WTC11 (cell line): ENCODE measurements around the gene ZNF217. TPM values are rescaled to one million over a fixed set of nuclear protein-coding genes. Genes with fewer than 3 reads are reported as not detected.
"Not testable (repeated sequence)": the region's sequence is repeated elsewhere in the genome, so short reads cannot be mapped to it uniquely, and the experiment has no call there.

Experiments used
- ATAC-seq: fragments of 200-7000 bp; cut with Tn5 transposase; 2 replicates; pipeline ENCODE4 v1.10.0; 2021; ENCODE audit warnings: mild to moderate bottlenecking, moderate library complexity
- CTCF ChIA-PET: fragments of 300-600 bp; sonication (Branson Sonifier 250); formaldehyde crosslinking; loops from one replicate; lab custom pipeline; 2021; ENCODE audit warnings: antibody characterized with exemption; lab: Charles Lee
- POLR2A ChIA-PET: fragments of 350-600 bp; sonication (Branson Sonifier 250); formaldehyde crosslinking; loops from one replicate; lab custom pipeline; 2021; ENCODE audit warnings: antibody characterized with exemption; lab: Charles Lee
- DNase-seq: peaks from one replicate; pipeline ENCODE4 v3.0.0; 2021; ENCODE audit warnings: low spot score
- H3K27ac Mint-ChIP-seq: 2 replicates; pipeline ENCODE4 v1.8.0; 2021; ENCODE audit warnings: mixed read lengths
- H3K27me3 Mint-ChIP-seq: 2 replicates; pipeline ENCODE4 v1.8.0; 2021; ENCODE audit warnings: low read depth, mild to moderate bottlenecking, moderate library complexity, mixed read lengths
- H3K36me3 Mint-ChIP-seq: 2 replicates; pipeline ENCODE4 v1.8.0; 2021; ENCODE audit warnings: mixed read lengths
- H3K4me1 Mint-ChIP-seq: 2 replicates; pipeline ENCODE4 v1.8.0; 2022; ENCODE audit warnings: mixed read lengths
- H3K4me3 Mint-ChIP-seq: 2 replicates; pipeline ENCODE4 v1.8.0; 2021; ENCODE audit warnings: mild to moderate bottlenecking, moderate library complexity, mixed read lengths
- H3K9me3 Mint-ChIP-seq: 2 replicates; pipeline ENCODE4 v1.8.0; 2021; ENCODE audit warnings: mixed read lengths
- RORB ChIP-seq: fragments of 250-450 bp; sonication (Bioruptor Pico); IDR thresholded peaks from 2 replicates; pipeline ENCODE4 v1.9.0; 2021; ENCODE audit warnings: mild to moderate bottlenecking
- ZNF121 ChIP-seq: sonication (generic); formaldehyde crosslinking; IDR thresholded peaks from 2 replicates; pipeline ENCODE4 v1.8.0; 2023; ENCODE audit warnings: missing genetic modification reagents
- ZNF423 ChIP-seq: fragments of 250-450 bp; sonication (Bioruptor Pico); IDR thresholded peaks from 2 replicates; pipeline ENCODE4 v2.1.2; 2022; ENCODE audit warnings: mild to moderate bottlenecking, moderate library complexity
- total RNA-seq: library from RNA; stranded (reverse); gene quantifications from 3 replicates; pipeline ENCODE4 v1.2.3, GENCODE V29; 2021
- TF ChIP-seq, protein P1 (sequence below): sonication (generic); formaldehyde crosslinking; IDR thresholded peaks from 2 replicates; pipeline ENCODE4 v1.8.0; 2022; ENCODE audit warnings: mild to moderate bottlenecking, missing genetic modification reagents
- TF ChIP-seq, protein P2 (sequence below): fragments of 250-450 bp; sonication (Bioruptor Pico); IDR thresholded peaks from 2 replicates; pipeline ENCODE4 v1.9.0; 2021; ENCODE audit warnings: mild to moderate bottlenecking

Gene ZNF217
- total RNA-seq, 1 experiment from 2014 or later, result 75.6 TPM

DNA sequence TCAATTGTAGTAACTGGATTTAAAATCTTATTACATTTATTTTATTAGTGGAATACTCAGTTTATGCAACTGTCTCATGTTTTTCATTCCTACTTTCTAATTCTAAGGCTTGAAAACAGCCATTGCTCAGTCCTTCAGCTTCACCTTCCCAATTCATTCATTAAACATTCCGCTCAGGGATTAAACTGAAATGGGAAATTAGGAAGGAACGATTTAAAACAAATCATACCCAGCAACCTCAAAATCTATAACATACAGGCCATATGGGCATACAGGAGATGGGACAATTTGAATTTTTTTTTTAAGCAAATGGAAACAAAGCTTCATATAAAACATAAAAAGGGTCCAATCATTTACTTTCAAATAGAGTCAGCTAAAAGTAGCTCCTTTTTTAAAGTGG, 3.5 kb downstream of the ZNF217 start:
- H3K27me3 Mint-ChIP-seq, result not testable (repeated sequence)
- POLR2A ChIA-PET, result interaction anchor here (0.7 to 0.8 kb wide), 2 partner anchors 147 to 275 kb away, joined by 3 to 5 read pairs; no protein-coding TSS in a partner anchor

DNA sequence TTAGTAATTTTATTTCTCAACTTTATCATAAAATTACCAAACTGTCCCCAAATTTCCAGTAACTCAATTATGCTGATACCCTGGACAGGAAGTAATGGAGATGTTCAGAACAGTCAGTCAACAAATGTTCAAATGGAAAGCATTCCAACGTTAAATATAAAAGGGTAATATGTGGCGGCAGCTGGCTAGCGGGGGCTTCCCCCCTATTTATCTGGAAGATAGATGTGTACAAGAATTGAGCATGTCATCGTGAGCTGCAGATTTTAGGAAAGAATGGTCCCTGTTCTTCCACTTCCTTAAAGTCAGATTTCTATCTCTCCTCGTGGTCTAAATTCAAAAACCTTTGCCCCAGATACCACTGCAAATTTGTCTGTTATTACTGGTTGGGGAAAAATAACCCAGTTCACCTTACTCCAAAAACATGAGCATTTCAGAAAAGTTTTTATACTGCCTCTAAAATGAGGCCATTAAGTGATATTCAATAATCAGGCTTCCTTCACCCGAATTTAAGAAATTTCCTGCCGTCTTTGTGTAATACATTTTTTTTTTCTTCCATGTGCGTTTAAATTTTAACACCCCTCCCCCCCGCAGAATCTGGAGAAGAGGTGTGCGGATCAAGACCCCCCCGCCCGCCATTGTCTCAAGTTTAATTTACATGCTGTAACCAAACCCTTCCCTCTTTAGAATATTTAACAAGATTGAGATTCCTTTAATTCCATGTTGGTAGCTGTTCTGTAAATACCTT, 4.1 kb downstream of the ZNF217 start:
- not testable (repeated sequence) for ATAC-seq
- DNase-seq, result peak; percentile 48

More for the DNA sequence above, 3.5 kb downstream of the ZNF217 start:
- not testable (repeated sequence) for DNase-seq, H3K36me3 Mint-ChIP-seq, H3K9me3 Mint-ChIP-seq, ATAC-seq
- peak overlapping the region; percentile 91 for H3K4me3 Mint-ChIP-seq
- H3K4me1 Mint-ChIP-seq, result peaks cover 62% of the 10 kb centered on the region
- peak overlapping the region; percentile 98 for H3K27ac Mint-ChIP-seq
- CTCF ChIA-PET, result interaction anchor here (0.6 kb wide), 1 partner anchor 87 kb away, joined by 3 read pairs; no protein-coding TSS in a partner anchor

DNA sequence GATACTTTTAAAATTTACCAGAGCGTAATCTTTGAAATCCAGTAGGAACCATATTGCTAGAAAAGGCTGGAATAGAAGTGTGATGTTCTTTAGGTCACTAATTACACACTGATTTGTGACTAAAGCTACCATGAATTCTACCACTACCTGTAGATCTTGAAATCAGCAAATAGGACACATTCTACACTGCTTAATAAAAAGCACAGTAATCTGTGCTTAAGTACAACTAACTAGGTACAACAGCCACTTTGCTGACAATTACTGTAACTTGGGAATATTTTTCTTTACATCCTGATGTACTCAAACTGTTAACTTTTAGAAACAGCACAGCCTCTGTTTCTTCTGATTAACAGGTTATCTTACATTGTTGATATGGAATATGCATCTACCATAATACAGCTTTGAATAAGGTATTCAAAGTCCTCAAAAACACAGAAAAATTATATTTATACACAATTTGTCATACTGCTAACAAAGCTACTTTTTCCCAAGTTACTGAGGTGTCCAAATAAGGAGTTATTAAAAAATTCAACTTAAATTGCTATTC, 6.4 kb downstream of the ZNF217 start:
- peak overlapping the region; percentile 96; the same call in 1 of the 2 replicates for H3K27ac Mint-ChIP-seq

More for the DNA sequence above, 4.1 kb downstream of the ZNF217 start:
- H3K27ac Mint-ChIP-seq, result peak overlapping the region; percentile 98
- H3K9me3 Mint-ChIP-seq, H3K27me3 Mint-ChIP-seq, H3K36me3 Mint-ChIP-seq: not testable (repeated sequence)
- H3K4me3 Mint-ChIP-seq, result peak overlapping the region; percentile 91
- H3K4me1 Mint-ChIP-seq, result peaks cover 66% of the 10 kb centered on the region
- ChIA-PET POLR2A (interaction anchor here (0.8 kb wide), 1 partner anchor 276 kb away, joined by 5 read pairs; no protein-coding TSS in a partner anchor), CTCF (interaction anchor here (0.6 kb wide), 1 partner anchor 88 kb away, joined by 3 read pairs; no protein-coding TSS in a partner anchor)

DNA sequence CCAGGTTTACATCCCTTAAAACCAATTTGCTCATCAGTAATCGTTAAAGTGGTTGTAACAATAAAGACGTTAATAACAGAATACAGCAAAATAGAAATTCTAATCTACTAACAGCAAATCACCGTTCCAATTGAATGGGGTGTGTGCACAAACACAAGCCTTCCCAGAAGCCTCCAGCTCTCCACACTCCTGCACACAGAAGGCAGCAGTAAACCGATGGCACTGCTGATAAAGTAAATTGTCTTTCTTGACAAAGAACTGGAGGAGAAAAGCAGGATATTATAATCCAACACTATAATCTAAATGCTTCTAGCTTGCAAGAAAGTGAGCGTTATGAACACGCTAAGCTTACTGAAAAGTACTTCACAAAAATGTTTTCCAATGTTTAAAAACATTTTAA, 7.0 kb downstream of the ZNF217 start:
- Mint-ChIP-seq H3K9me3 (no peaks in the 10 kb centered on the region), H3K4me3 (peak overlapping the region; percentile 35; the same call in 1 of the 2 replicates), H3K36me3 (peaks cover 14% of the 10 kb centered on the region), H3K27me3 (no peaks in the 10 kb centered on the region), H3K27ac (peak overlapping the region; percentile 96), H3K4me1 (peaks cover 88% of the 10 kb centered on the region)
- no peak for TF ChIP-seq ZNF423 (CRISPR knock-in tag)
- TF ChIP-seq, protein P1, sequence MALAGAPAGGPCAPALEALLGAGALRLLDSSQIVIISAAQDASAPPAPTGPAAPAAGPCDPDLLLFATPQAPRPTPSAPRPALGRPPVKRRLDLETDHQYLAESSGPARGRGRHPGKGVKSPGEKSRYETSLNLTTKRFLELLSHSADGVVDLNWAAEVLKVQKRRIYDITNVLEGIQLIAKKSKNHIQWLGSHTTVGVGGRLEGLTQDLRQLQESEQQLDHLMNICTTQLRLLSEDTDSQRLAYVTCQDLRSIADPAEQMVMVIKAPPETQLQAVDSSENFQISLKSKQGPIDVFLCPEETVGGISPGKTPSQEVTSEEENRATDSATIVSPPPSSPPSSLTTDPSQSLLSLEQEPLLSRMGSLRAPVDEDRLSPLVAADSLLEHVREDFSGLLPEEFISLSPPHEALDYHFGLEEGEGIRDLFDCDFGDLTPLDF, result no peak
- TF ChIP-seq, protein P2, sequence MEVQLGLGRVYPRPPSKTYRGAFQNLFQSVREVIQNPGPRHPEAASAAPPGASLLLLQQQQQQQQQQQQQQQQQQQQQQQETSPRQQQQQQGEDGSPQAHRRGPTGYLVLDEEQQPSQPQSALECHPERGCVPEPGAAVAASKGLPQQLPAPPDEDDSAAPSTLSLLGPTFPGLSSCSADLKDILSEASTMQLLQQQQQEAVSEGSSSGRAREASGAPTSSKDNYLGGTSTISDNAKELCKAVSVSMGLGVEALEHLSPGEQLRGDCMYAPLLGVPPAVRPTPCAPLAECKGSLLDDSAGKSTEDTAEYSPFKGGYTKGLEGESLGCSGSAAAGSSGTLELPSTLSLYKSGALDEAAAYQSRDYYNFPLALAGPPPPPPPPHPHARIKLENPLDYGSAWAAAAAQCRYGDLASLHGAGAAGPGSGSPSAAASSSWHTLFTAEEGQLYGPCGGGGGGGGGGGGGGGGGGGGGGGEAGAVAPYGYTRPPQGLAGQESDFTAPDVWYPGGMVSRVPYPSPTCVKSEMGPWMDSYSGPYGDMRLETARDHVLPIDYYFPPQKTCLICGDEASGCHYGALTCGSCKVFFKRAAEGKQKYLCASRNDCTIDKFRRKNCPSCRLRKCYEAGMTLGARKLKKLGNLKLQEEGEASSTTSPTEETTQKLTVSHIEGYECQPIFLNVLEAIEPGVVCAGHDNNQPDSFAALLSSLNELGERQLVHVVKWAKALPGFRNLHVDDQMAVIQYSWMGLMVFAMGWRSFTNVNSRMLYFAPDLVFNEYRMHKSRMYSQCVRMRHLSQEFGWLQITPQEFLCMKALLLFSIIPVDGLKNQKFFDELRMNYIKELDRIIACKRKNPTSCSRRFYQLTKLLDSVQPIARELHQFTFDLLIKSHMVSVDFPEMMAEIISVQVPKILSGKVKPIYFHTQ (CRISPR knock-in tag), result no peak
- no peak for TF ChIP-seq RORB
- no peak for TF ChIP-seq ZNF121 (CRISPR knock-in tag)
- POLR2A ChIA-PET, result no interaction called here
- no peak for DNase-seq
- CTCF ChIA-PET, result no interaction called here
- no peak for ATAC-seq

More for the DNA sequence above, 6.4 kb downstream of the ZNF217 start:
- H3K9me3 Mint-ChIP-seq, CTCF ChIA-PET, H3K36me3 Mint-ChIP-seq, POLR2A ChIA-PET, H3K4me3 Mint-ChIP-seq, DNase-seq, ATAC-seq, H3K27me3 Mint-ChIP-seq: not testable (repeated sequence)
- H3K4me1 Mint-ChIP-seq, result peaks cover 87% of the 10 kb centered on the region

DNA sequence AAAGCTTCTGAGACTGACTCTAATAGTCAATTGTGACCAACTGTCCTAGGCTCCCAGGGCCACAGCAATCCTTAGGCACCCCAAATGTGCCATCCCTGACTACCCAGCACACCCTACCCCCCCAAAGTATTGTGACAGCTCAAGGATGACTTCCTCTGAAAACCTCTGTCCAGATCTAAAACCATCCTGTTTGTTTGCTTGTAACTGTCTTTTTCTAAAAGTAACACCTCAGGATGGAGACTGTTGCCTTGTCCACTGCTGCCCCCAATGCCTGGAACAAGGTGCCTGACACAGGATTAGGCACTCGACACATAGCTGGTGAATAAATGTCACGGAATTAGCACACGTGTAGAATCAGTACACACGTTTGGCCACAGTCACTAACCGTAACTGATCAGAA, 7.7 kb downstream of the ZNF217 start:
- H3K27me3 Mint-ChIP-seq, DNase-seq, CTCF ChIA-PET, H3K9me3 Mint-ChIP-seq, POLR2A ChIA-PET, ATAC-seq: not testable (repeated sequence)
- H3K4me1 Mint-ChIP-seq, result peaks cover 82% of the 10 kb centered on the region
- H3K4me3 Mint-ChIP-seq, result peak overlapping the region; percentile 16
- H3K27ac Mint-ChIP-seq, result peak overlapping the region; percentile 96
- H3K36me3 Mint-ChIP-seq, result peaks cover 20% of the 10 kb centered on the region

DNA sequence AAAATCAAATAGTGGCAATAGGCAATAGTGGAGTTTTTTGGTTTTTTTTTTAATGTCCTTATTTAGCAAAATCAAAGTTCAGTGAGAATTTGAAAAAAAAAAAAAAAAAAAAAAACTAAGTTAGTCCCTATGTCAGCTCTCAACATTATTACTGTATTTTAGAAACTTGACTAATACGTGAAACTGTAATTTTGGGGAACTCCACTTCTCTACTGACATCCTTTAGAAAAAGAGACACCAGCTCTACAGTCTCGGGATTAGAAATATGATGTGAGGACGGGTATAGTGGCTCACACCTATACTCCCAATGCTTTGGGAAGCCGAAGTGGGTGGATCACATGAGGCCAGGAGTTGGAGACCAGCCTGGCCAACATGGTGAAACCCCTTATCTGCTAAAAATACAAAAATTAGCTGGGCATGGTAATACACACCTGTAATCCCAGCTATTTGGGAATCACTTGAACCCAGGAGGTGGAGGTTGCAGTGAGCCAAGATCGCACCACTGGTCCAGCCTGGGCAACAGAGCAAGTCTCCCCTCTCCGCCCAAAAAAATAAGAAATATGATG, 8.6 kb downstream of the ZNF217 start:
- Mint-ChIP-seq H3K4me3 (peak overlapping the region; percentile 22), H3K4me1 (peaks cover 84% of the 10 kb centered on the region), H3K36me3 (peaks cover 28% of the 10 kb centered on the region), H3K27ac (peak overlapping the region; percentile 96)
- POLR2A ChIA-PET, ATAC-seq, H3K27me3 Mint-ChIP-seq, DNase-seq, H3K9me3 Mint-ChIP-seq: not testable (repeated sequence)
- CTCF ChIA-PET, result interaction anchor here (1.0 kb wide), 1 partner anchor 355 kb away, joined by 5 read pairs; no protein-coding TSS in a partner anchor

DNA sequence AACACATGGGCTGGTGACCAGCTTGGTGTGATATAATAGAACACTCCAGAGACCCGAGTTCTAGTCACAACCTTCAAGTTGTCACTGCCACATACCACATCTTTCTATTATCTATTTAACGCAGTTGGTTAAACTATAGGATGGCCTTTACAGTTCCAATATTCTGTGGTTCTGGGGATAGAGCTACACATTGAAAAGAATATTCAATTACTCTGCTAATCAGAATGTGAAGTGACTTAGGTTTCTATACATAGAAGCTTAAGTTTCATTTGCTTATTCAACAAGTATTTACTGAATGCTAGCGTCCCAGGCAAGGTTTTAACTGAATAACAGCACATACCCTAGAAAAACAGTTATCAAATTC, 9.1 kb downstream of the ZNF217 start:
- Mint-ChIP-seq H3K4me1 (peaks cover 84% of the 10 kb centered on the region), H3K27ac (peak overlapping the region; percentile 87; the same call in 1 of the 2 replicates), H3K4me3 (peak overlapping the region; percentile 22; the same call in 1 of the 2 replicates), H3K36me3 (peaks cover 30% of the 10 kb centered on the region)
- H3K27me3 Mint-ChIP-seq, DNase-seq, POLR2A ChIA-PET, H3K9me3 Mint-ChIP-seq: not testable (repeated sequence)
- peak; percentile 27 for ATAC-seq
- CTCF ChIA-PET, result interaction anchor here (1.0 kb wide), 1 partner anchor 355 kb away, joined by 5 read pairs; no protein-coding TSS in a partner anchor
